Measurements from ENCODE around the gene DDIAS.
A peak's percentile ranks its signal among the peaks of the same experiment; 100 is the strongest.

Gene DDIAS

GRCh38 chr11:82895437-82896091, 6.0 kb upstream of the DDIAS start:
- H2AFZ ChIP-seq = no peak overlapping the region
- no peaks in the 10 kb centered on the region for H3K36me3 ChIP-seq (ENCODE audit: control insufficient read depth, insufficient read depth, low read length)
- no peaks in the 10 kb centered on the region for H3K4me1 ChIP-seq
- H3K27me3 ChIP-seq (ENCODE audit: control insufficient read depth, insufficient read depth, low read length) = no peaks in the 10 kb centered on the region
- H3K79me2 ChIP-seq = no peaks in the 10 kb centered on the region
- H3K9ac ChIP-seq = no peak overlapping the region
- no peaks in the 10 kb centered on the region for H3K9me3 ChIP-seq (ENCODE audit: control insufficient read depth, low read length)
- H3K4me2 ChIP-seq (ENCODE audit: low read length) = no peak overlapping the region
- TF ChIP-seq CTCF (IDR thresholded peaks at IDR 0.05) = no peak
- H3K27ac ChIP-seq = no peak overlapping the region
- H3K4me3 ChIP-seq (ENCODE audit: low read depth, low read length) = no peak overlapping the region

GRCh38 chr11:82896183-82896582, 5.4 kb upstream of the DDIAS start:
- Histone ChIP-seq H3K9ac (no peak overlapping the region), H3K4me3 (ENCODE audit: low read depth, low read length) (no peak overlapping the region), H3K9me3 (ENCODE audit: control insufficient read depth, low read length) (no peaks in the 10 kb centered on the region), H3K27ac (no peak overlapping the region), H2AFZ (no peak overlapping the region), H3K36me3 (ENCODE audit: control insufficient read depth, insufficient read depth, low read length) (no peaks in the 10 kb centered on the region), H3K79me2 (no peaks in the 10 kb centered on the region), H3K4me2 (ENCODE audit: low read length) (no peak overlapping the region), H3K4me1 (no peaks in the 10 kb centered on the region), H3K27me3 (ENCODE audit: control insufficient read depth, insufficient read depth, low read length) (no peaks in the 10 kb centered on the region)
- no peak for TF ChIP-seq CTCF (IDR thresholded peaks at IDR 0.05)

- no peak overlapping the region for H2AFZ ChIP-seq
- H3K9me3 ChIP-seq (ENCODE audit: control insufficient read depth, low read length) = no peaks in the 10 kb centered on the region
- TF ChIP-seq CTCF (IDR thresholded peaks at IDR 0.05) = no peak
- H3K4me3 ChIP-seq (ENCODE audit: low read depth, low read length) = no peak overlapping the region
- no peak overlapping the region for H3K4me2 ChIP-seq (ENCODE audit: low read length)
- H3K36me3 ChIP-seq (ENCODE audit: control insufficient read depth, insufficient read depth, low read length) = no peaks in the 10 kb centered on the region
- no peak overlapping the region for H3K9ac ChIP-seq
- no peaks in the 10 kb centered on the region for H3K79me2 ChIP-seq
- H3K27me3 ChIP-seq (ENCODE audit: control insufficient read depth, insufficient read depth, low read length) = no peaks in the 10 kb centered on the region
- no peaks in the 10 kb centered on the region for H3K4me1 ChIP-seq
- H3K27ac ChIP-seq = no peak overlapping the region
Observed at GRCh38 chr11:82898241-82898640, 3.3 kb upstream of the DDIAS start.

GRCh38 chr11:82899186-82899820, 2.2 kb upstream of the DDIAS start:
- Histone ChIP-seq H3K4me1 (no peaks in the 10 kb centered on the region), H2AFZ (peak overlapping the region; percentile 84), H3K4me2 (ENCODE audit: low read length) (peak overlapping the region; percentile 89), H3K27me3 (ENCODE audit: control insufficient read depth, insufficient read depth, low read length) (no peaks in the 10 kb centered on the region), H3K9me3 (ENCODE audit: control insufficient read depth, low read length) (no peaks in the 10 kb centered on the region), H3K36me3 (ENCODE audit: control insufficient read depth, insufficient read depth, low read length) (no peaks in the 10 kb centered on the region), H3K27ac (peak overlapping the region; percentile 91), H3K4me3 (ENCODE audit: low read depth, low read length) (peak overlapping the region; percentile 77), H3K9ac (no peak overlapping the region), H3K79me2 (no peaks in the 10 kb centered on the region)
- no peak for TF ChIP-seq CTCF (IDR thresholded peaks at IDR 0.05)

- Histone ChIP-seq H3K4me3 (ENCODE audit: low read depth, low read length) (peak overlapping the region; percentile 77), H3K27me3 (ENCODE audit: control insufficient read depth, insufficient read depth, low read length) (no peaks in the 10 kb centered on the region), H3K27ac (peak overlapping the region; percentile 91), H3K9ac (no peak overlapping the region), H3K36me3 (ENCODE audit: control insufficient read depth, insufficient read depth, low read length) (no peaks in the 10 kb centered on the region), H2AFZ (peak overlapping the region; percentile 84), H3K4me1 (no peaks in the 10 kb centered on the region), H3K79me2 (no peaks in the 10 kb centered on the region), H3K9me3 (ENCODE audit: control insufficient read depth, low read length) (no peaks in the 10 kb centered on the region), H3K4me2 (ENCODE audit: low read length) (peak overlapping the region; percentile 89)
- no peak for TF ChIP-seq CTCF (IDR thresholded peaks at IDR 0.05)
Observed at GRCh38 chr11:82899957-82900276, 1.6 kb upstream of the DDIAS start.
